HUES64 (cell line): ENCODE data around the gene PLPPR1.
"Not testable (repeated sequence)": the region's sequence is repeated elsewhere in the genome, so short reads cannot be mapped to it uniquely, and the experiment has no call there.

Experiments
- H3K27ac ChIP-seq: 2 replicates; pipeline ENCODE4 v1.7.0; 2013; ENCODE audit warnings: low read depth, low read length, inconsistent platforms
- H3K27me3 ChIP-seq: 2 replicates; pipeline ENCODE4 v1.6.1; 2013; ENCODE audit warnings: mild to moderate bottlenecking, low read length; ENCODE audit not compliant: insufficient read depth
- H3K36me3 ChIP-seq: 2 replicates; pipeline ENCODE4 v1.6.1; 2013; ENCODE audit warnings: mild to moderate bottlenecking, low read length; ENCODE audit not compliant: insufficient read depth
- H3K4me1 ChIP-seq: 2 replicates; pipeline ENCODE4 v1.6.1; 2013; ENCODE audit warnings: mild to moderate bottlenecking, low read length, moderate library complexity; ENCODE audit not compliant: insufficient read depth
- H3K4me3 ChIP-seq: 2 replicates; pipeline ENCODE4 v1.5.1; 2013; ENCODE audit warnings: mild to moderate bottlenecking, low read length, moderate library complexity
- H3K9ac ChIP-seq: 2 replicates; pipeline ENCODE4 v1.6.1; 2013; ENCODE audit warnings: mild to moderate bottlenecking, low read depth, low read length
- H3K9me3 ChIP-seq: 2 replicates; pipeline ENCODE4 v1.6.1; 2013; ENCODE audit warnings: low read depth, low read length; ENCODE audit not compliant: insufficient read depth
- WGBS: fragments of 150-250, 120-280 bp; methylation state at CpG from one replicate; pipeline ENCODE4 v1.1.7; 2013; ENCODE audit warnings: missing lambda C conversion rate; 5-methylcytosine and 5-hydroxymethylcytosine counted together

Gene PLPPR1

DNA sequence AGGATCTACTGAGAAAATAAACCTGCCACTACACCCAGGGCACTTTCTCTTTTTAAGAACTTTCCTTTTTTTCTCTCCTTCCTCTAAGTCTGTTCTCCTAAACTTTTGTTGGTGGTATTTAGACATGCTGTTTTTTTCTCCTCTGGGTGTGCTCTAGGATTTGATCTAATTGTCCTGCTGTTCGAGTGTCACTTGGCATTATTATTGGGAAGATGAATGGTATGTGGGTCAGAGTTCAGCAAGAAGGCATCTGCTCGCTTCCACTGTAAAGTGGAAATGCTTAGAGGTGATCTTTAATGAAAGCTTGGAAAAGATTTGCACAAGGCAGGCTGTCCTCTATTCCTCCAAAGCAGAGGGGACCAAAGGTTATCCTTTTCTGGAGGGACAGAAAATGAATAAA lies 1.3 kb upstream of the PLPPR1 start:
- 0 out of 2 replicates have a peak overlapping the region, but pooled peaks have one; percentile 18 for H3K4me3 ChIP-seq
- no peak overlapping the region for H3K9ac ChIP-seq

DNA sequence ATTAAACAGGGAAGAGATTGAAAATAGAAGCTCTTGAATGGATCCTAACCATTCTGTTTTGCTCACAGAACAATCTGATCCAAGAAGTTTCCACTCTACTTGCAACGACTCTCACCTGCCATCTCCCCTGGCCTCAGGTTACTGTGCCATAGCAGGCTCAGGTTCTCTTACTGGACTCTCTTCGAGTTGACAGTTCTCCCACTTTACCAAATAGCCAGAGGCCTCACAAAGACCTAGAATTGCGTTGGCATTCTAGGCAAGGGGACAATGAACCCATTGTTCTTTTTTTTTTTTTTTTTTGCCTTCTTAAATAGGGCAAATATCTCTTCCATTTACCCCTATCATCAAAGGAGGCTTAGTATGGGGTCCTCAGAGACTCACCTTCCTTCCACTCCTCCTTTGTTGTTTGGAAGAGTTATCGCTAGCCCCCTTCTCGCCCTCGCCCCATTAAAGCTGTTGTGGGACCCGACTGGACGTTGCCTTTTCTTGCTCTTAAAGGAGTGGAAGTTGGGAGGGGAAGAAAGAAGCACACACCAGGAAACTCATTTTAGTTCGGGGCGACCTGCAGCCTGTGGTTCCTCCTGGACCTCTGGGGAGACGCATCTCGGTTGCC lies 688 bp upstream of the PLPPR1 start:
- no peak overlapping the region for H3K27ac ChIP-seq
- no peaks in the 10 kb centered on the region for H3K9me3 ChIP-seq
- H3K4me1 ChIP-seq: peaks cover 11% of the 10 kb centered on the region
- H3K27me3 ChIP-seq: peaks cover 64% of the 10 kb centered on the region
- WGBS: 24% methylated on average over 12 of the region's 12 CpGs
- H3K9ac ChIP-seq: peak overlapping the region; percentile 61
- peak overlapping the region; percentile 91 for H3K4me3 ChIP-seq
- H3K36me3 ChIP-seq: no peaks in the 10 kb centered on the region

More for the DNA sequence above, 1.3 kb upstream of the PLPPR1 start:
- no peaks in the 10 kb centered on the region for H3K36me3 ChIP-seq
- peaks cover 11% of the 10 kb centered on the region for H3K4me1 ChIP-seq
- H3K27me3 ChIP-seq: peaks cover 64% of the 10 kb centered on the region
- no peak overlapping the region for H3K27ac ChIP-seq
- 73% methylated on average over 2 of the region's 2 CpGs for WGBS
- H3K9me3 ChIP-seq: no peaks in the 10 kb centered on the region

DNA sequence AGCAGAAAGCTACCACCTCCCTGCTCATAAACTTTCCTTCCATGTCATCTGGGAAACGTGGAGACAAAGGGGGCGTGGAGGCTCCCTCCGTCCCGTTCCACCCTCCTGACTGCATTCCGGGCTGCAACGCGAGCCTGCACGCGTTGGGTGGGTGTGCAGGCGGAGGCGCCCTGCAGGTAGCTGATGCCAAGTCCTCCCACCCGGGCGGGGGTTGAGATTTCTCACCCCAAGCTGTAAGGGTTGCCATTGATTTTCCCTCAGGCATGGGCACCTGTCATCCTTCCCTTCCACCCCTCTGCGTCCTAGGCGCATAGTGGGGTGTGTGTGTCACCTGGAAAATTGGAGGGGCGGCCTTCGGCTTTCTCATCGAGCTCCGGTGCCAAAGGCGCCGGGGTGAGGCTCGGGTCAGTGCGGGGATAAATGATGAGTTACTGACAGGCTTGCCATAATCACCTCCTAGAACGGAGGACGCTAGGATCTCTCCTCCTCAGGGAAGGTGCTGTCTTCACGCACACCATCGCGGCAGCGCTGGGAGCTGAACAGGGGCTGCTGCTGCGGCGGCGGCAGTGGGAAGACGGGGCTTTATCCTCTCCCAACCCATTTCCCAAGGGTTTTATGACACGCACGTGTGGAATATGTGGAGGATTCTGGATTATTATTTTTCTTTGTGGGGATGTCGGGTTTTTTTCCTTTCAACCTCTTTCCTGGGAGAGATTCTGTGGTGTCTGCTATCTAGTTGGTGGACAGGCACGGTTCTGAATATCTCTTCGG lies 973 bp downstream of the PLPPR1 start:
- H3K27ac ChIP-seq: no peak overlapping the region
- no peak overlapping the region for H3K9ac ChIP-seq
- WGBS: 5% methylated on average over 36 of the region's 38 CpGs
- H3K27me3 ChIP-seq: peaks cover 67% of the 10 kb centered on the region
- no peaks in the 10 kb centered on the region for H3K9me3 ChIP-seq
- peak overlapping the region; percentile 91 for H3K4me3 ChIP-seq
- H3K36me3 ChIP-seq: no peaks in the 10 kb centered on the region
- H3K4me1 ChIP-seq: peaks cover 11% of the 10 kb centered on the region

DNA sequence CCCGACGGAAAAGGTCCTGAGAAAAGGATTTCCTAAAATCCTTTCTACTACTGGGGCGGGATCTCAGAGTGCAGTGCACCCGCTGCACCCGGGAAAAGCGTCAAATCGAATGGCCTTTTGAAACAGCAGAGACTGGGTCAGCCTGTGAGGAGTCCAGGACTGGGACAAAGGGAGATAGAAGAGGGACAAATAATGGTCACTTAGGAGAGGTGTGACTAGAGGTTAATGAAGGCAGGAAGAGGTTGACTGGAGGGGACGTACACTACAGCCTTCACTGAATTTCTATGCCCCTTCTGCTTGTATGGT lies 1.5 kb downstream of the PLPPR1 start:
- Histone ChIP-seq H3K27ac (no peak overlapping the region), H3K27me3 (peaks cover 67% of the 10 kb centered on the region), H3K36me3 (no peaks in the 10 kb centered on the region), H3K4me3 (peak overlapping the region; percentile 91; the same call in 1 of the 2 replicates), H3K9me3 (no peaks in the 10 kb centered on the region), H3K9ac (no peak overlapping the region), H3K4me1 (peaks cover 11% of the 10 kb centered on the region)
- WGBS: 41% methylated on average over 8 of the region's 8 CpGs

DNA sequence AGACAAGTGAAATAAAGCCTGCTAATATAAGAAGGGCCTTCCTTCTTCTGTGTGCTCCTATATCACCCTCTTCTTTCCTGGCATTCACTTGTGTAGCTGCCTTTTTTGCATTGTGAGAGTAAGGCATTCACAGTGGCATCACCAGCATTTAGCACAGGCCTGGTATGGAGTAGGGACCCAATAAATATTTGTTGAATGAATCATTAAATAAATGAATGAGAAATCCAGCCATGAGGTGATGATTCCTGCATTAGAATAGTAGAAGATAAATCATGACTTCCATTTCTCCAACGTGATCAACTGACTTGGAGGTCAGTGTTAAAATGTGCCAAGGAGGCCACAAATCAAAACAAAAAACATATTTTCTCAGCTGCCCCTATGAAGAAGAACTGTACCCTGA lies 3.9 kb downstream of the PLPPR1 start:
- Histone ChIP-seq H3K27me3 (peaks cover 50% of the 10 kb centered on the region), H3K4me3 (no peak overlapping the region), H3K9me3 (no peaks in the 10 kb centered on the region), H3K27ac (no peak overlapping the region), H3K4me1 (peaks cover 7% of the 10 kb centered on the region), H3K36me3 (no peaks in the 10 kb centered on the region), H3K9ac (no peak overlapping the region)
- 82% methylated on average over 1 of the region's 1 CpG for WGBS

DNA sequence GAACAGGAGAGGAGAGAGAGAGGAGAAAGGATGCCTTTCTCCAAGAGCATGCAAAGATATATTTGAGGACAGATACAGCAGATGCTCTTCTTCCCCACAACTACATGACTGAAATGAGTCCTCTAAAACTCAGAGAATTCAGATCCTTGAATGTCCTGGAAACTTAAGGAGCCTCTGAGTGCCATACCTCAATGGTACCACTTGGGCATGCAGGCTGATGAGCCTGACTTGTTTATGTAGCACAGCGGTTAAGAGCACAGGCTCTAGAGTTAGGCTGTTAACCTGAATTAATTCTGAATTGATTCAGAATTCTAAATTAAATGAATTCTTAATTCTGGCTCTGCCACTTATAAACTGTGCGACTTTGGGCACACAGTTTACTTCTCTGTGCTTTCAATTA lies 5.7 kb downstream of the PLPPR1 start:
- Histone ChIP-seq H3K9ac (no peak overlapping the region), H3K9me3 (no peaks in the 10 kb centered on the region), H3K4me3 (no peak overlapping the region), H3K27ac (no peak overlapping the region), H3K27me3 (peaks cover 32% of the 10 kb centered on the region), H3K36me3 (no peaks in the 10 kb centered on the region), H3K4me1 (peaks cover 3% of the 10 kb centered on the region; the same call in 1 of the 2 replicates)
- WGBS: 67% methylated on average over 2 of the region's 2 CpGs

DNA sequence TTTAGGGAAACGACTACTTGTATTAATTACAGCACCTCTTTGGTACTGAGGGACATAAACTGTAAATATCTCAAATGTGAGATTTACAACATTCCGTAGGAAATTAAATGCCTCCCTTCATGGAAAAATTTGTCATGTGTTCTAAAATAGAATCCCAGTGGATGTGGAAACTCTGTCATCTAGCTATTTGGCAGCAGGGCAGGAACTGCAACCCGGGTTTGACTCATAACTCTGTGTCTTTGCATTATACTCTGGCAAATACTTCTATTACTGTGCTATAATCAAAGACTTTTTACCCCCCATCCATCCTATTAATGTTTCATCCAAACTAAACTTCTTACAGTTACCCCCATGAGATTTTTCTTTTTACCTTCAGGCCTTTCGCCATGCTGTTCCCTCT lies 6.6 kb downstream of the PLPPR1 start:
- Histone ChIP-seq H3K9me3 (no peaks in the 10 kb centered on the region), H3K9ac (no peak overlapping the region), H3K27me3 (peaks cover 24% of the 10 kb centered on the region), H3K36me3 (no peaks in the 10 kb centered on the region), H3K4me1 (no peaks in the 10 kb centered on the region), H3K4me3 (no peak overlapping the region), H3K27ac (no peak overlapping the region)
- WGBS: 80% methylated on average over 4 of the region's 4 CpGs

DNA sequence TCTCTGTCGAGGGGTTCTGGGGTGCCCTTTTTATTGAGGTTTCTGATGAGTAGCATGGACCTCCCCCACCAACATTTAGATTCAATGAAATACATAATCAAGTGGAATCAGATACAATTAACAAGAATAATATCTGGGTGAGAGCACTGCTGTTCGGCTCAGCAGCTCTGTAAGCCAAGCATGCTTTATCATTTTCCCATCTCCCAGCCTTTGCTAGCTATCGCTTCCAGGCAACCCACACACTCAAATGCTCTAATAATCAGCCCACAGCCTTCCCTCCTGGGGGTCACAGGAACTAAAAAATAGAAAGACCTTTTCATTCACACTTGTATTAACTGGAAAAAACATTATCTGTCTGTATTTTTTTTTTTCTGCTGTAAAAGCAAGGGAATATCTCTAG lies 8.9 kb downstream of the PLPPR1 start:
- no peak overlapping the region for H3K9ac ChIP-seq
- 90% methylated on average over 3 of the region's 3 CpGs for WGBS
- H3K4me3 ChIP-seq: no peak overlapping the region

DNA sequence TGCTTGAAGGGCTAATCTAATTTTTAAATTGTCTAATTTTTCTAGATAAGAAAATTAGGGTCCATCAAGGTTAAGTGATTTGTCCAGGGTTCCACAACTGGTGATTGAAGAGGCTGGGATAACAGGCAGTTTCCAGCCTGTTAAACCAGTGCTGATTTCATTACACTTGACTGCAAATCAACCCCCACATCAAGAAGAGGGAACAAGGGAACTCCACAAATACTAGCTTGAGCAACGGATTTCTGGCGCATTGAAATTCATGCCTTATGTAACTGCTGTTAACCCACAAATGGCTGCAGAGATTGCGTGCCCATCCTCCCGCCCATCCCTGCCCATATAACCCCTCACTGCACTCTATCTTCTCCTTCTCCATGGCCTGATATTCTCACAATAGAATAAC lies 10.0 kb downstream of the PLPPR1 start:
- H3K27ac ChIP-seq: no peak overlapping the region
- no peak overlapping the region for H3K9ac ChIP-seq
- H3K9me3 ChIP-seq: no peaks in the 10 kb centered on the region
- no peak overlapping the region for H3K4me3 ChIP-seq
- 0 out of 2 replicates have a peak, but pooled peaks cover 2% of the 10 kb centered on the region for H3K27me3 ChIP-seq
- 91% methylated on average over 4 of the region's 4 CpGs for WGBS
- no peaks in the 10 kb centered on the region for H3K4me1 ChIP-seq
- no peaks in the 10 kb centered on the region for H3K36me3 ChIP-seq

More for the DNA sequence above, 8.9 kb downstream of the PLPPR1 start:
- Histone ChIP-seq H3K27ac (no peak overlapping the region), H3K9me3 (no peaks in the 10 kb centered on the region), H3K27me3 (peaks cover 3% of the 10 kb centered on the region; the same call in 1 of the 2 replicates), H3K4me1 (no peaks in the 10 kb centered on the region), H3K36me3 (no peaks in the 10 kb centered on the region)

DNA sequence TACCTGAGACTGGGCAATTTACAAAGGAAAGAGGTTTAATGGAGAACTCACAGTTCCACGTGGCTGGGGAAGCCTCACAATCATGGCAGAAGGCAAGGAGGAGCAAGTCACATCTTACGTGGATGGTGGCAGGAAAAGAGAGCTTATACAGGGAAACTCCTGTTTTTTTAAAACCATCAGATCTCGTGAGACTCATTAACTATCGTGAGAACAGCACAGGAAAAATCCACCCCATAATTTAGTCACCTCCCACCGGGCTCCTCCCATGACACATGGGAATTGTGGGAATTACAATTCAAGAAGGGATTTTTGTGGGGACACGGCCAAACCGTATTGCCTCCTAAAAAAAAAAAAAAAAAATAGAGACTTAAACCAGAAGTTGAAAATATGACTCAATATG lies 11.1 kb downstream of the PLPPR1 start:
- H3K27me3 ChIP-seq, H3K4me1 ChIP-seq, H3K9me3 ChIP-seq, H3K4me3 ChIP-seq, H3K9ac ChIP-seq, H3K36me3 ChIP-seq, H3K27ac ChIP-seq: not testable (repeated sequence)
- 86% methylated on average over 5 of the region's 7 CpGs for WGBS

DNA sequence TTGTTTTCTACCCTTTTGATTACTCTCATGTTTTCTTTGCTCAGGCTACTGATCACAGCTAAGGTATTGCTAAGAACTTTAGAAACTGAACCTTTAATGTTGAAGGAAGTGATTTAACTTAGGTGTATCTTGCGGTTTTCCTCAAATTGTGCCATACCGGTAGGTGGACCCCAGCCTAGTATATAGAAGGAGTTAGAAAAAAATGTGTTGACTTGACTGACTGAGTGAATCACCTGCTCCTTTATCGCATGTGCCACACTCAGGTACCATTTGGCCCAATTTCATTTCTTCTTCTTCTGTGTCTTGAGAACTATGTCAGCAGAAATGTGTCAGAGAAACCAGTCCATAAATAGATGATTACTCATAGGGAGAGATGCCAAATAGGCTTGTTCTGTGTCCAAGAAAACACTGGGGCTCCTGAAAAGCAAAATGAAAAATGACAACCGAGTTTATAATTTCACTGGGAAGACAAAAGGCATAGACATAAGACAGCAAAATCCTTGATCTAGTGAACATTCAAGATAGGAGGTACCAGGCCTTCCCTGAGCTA lies 19.4 kb downstream of the PLPPR1 start:
- Histone ChIP-seq H3K4me3 (no peak overlapping the region), H3K27me3 (no peaks in the 10 kb centered on the region), H3K36me3 (no peaks in the 10 kb centered on the region), H3K4me1 (0 out of 2 replicates have a peak, but pooled peaks cover 6% of the 10 kb centered on the region), H3K27ac (no peak overlapping the region), H3K9me3 (no peaks in the 10 kb centered on the region), H3K9ac (no peak overlapping the region)
- 93% methylated on average over 4 of the region's 4 CpGs for WGBS
